ENCODE data around the gene SLC26A2. TPM values are rescaled to one million over a fixed set of nuclear protein-coding genes. Genes with fewer than 3 reads are reported as not detected.

SLC26A2 gene
- total and polyA plus RNA-seq, 4 donors = 0.43 to 6.1 (median 1.6) TPM

- Histone ChIP-seq H3K36me3 (ENCODE audit: control insufficient read depth in 4 of 4, insufficient read depth in 3 of 4, low read depth in 1 of 4, low read length in 3 of 4) (no peaks in the 10 kb centered on the region), H3K27me3 (ENCODE audit: control insufficient read depth in 4 of 4, insufficient read depth in 4 of 4, low read length in 3 of 4) (no peaks in the 10 kb centered on the region), H3K9ac (ENCODE audit: low read depth in 1 of 2, low read length in 2 of 2) (no peak overlapping the region), H3K27ac (ENCODE audit: low read depth in 1 of 2, low read length in 2 of 2) (no peak overlapping the region), H3K4me3 (ENCODE audit: low read depth in 1 of 3, low read length in 3 of 3) (no peak overlapping the region), H3K9me3 (ENCODE audit: control insufficient read depth in 4 of 4, low read length in 3 of 4) (no peaks in the 10 kb centered on the region), H3K4me1 (ENCODE audit: control insufficient read depth in 4 of 4, insufficient read depth in 4 of 4, low read length in 3 of 4) (no peaks in the 10 kb centered on the region)
- no peak for TF ChIP-seq HNF4G (IDR thresholded peaks at IDR 0.05)
- no peak for TF ChIP-seq HNF4A (conservative IDR thresholded peaks at IDR 0.05)
- TF ChIP-seq GABPA (IDR thresholded peaks at IDR 0.05 in 1 of 2, conservative IDR thresholded peaks at IDR 0.05 in 1 of 2) = no peak
- TF ChIP-seq ATF3 (IDR thresholded peaks at IDR 0.05) = no peak
- no peak for TF ChIP-seq EGR1 (IDR thresholded peaks at IDR 0.05; ENCODE audit: low read depth in 2 of 2)
- no peak for TF ChIP-seq YY1 (IDR thresholded peaks at IDR 0.05)
- no peak for TF ChIP-seq REST (IDR thresholded peaks at IDR 0.05)
- TF ChIP-seq ZBTB33 (IDR thresholded peaks at IDR 0.05) = no peak
- TF ChIP-seq NR2F2 (IDR thresholded peaks at IDR 0.05) = no peak
- no peak for TF ChIP-seq MAX (IDR thresholded peaks at IDR 0.05)
- TF ChIP-seq FOXA1 (IDR thresholded peaks at IDR 0.05) = no peak
- TF ChIP-seq CTCF (IDR thresholded peaks at IDR 0.05; ENCODE audit: low read depth, low read length, missing input control) = no peak
- TF ChIP-seq RXRA (IDR thresholded peaks at IDR 0.05) = no peak
- no peak for TF ChIP-seq FOXA2 (IDR thresholded peaks at IDR 0.05)
- TF ChIP-seq TAF1 (conservative IDR thresholded peaks at IDR 0.05) = no peak
- no peak for TF ChIP-seq JUND (IDR thresholded peaks at IDR 0.05)
- TF ChIP-seq RAD21 (IDR thresholded peaks at IDR 0.05) = no peak
- TF ChIP-seq SP1 (IDR thresholded peaks at IDR 0.05) = no peak
- WGBS = 85% methylated on average over 6 of the region's 6 CpGs
- no peak for DNase-seq (ENCODE audit: low spot score)
Observed at GRCh38 chr5:149951138-149951749, 9.3 kb upstream of the SLC26A2 start.
